ENCODE measurements around the gene RPS10.
A peak's percentile ranks its signal among the peaks of the same experiment; 100 is the strongest.
"Not testable (repeated sequence)": the region's sequence is repeated elsewhere in the genome, so short reads cannot be mapped to it uniquely, and the experiment has no call there.

RPS10 gene

DNA sequence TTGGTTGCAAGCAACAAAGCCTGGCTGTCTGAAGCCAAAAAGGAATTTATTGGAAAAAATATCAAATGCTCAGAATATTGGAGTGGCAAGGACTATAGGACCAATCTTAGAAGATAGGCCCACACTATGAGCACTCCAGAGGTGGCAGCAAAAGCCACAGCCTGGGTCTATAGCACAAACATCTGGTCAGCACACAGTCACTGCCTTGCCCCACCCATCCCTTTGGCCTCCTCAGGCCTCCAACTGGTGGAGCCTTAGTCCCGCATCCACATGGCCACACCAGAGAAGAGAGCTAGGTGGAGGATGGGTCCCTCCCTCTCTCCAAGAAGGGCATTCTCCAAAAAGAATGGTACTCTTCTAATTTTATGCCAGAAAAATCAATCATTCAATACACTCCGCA, 47.4 kb downstream of the RPS10 start:
- no peak for DNase-seq (ENCODE audit: low spot score)
- no peak for TF ChIP-seq CTCF (IDR thresholded peaks at IDR 0.05; ENCODE audit: extremely low read depth, missing control alignments)

- no peak for TF ChIP-seq CTCF (IDR thresholded peaks at IDR 0.05; ENCODE audit: extremely low read depth, missing control alignments)
- no peak for DNase-seq (ENCODE audit: low spot score)
These were observed 47.9 kb downstream of the RPS10 start for GRCh38 chr6:34377984-34378383.

DNA sequence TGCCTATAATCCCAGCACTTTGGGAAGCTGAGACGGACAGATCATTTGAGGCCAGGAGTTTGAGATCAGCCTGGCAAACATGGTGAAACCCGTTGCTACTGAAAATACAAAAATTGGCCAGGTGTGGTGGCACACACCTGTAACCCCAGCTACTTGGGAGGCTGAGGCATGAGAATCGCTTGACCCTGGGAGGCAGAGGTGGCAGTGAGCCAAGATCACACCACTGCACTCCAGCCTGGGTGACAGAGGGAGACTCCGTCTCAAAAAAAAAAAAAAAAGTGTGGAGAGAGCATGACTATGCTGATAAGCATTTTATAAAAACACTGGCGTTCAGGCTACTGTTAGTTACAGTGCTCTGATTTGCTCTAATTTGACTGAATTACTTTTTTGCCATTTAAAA, 48.3 kb downstream of the RPS10 start:
- DNase-seq (ENCODE audit: low spot score) = not testable (repeated sequence)

DNA sequence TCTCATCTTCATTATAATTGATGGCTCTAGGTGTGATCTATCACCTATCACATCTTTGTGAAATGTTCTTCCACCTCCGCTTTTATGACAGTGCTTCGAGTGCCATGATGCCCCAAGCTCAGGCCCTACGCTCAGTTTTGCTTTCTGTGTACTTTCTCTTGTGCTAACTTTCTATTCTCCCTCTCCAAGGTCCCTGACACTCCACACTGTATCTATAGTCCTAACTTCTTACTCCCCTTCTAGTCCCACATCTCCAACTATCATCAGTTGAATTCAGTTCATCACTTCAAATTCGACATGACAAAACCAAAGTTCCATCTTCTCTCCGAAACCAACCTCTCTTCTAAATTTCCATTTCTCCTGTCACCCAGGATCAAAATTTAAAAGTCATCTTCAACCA, 50.0 kb downstream of the RPS10 start:
- TF ChIP-seq CTCF (IDR thresholded peaks at IDR 0.05; ENCODE audit: extremely low read depth, missing control alignments) = no peak
- no peak for DNase-seq (ENCODE audit: low spot score)

DNA sequence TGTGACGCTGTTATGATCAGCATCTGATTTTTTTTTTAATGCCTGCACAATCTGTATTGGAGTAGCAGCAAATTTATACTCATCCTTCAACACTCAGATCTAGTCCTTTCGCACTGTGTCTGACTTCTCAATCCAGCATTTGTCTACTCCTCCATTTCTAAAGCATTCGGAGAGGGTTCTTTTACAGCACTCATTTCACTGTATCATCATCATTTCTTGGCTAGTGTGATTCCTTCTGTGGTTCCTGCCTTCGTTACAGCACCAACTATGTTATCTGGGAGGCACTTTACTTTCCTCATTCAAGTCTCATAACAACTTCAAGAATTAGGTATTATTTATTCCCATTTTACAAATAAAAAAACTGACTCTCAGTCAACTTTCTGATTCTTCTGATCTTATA, 51.4 kb downstream of the RPS10 start:
- no peak for TF ChIP-seq CTCF (IDR thresholded peaks at IDR 0.05; ENCODE audit: extremely low read depth, missing control alignments)
- DNase-seq (ENCODE audit: low spot score) = no peak

DNA sequence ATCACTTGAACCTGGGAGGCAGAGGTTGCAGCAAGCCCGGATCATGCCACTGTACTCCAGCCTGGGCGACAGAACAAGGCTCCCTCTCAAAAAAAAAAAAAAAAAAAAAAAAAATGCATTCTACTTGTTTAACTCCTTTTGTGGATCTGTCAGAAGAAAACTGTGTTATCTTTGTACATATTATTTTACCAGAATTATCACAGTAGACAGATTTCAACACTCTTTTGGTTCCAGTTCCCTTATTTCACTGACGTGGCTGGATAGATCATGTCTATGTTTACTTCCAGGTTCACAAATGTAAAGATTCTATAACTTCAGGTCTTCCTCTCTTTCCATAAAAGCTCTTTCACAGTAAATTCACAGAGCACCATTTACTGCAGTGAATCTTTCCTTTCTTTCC, 51.8 kb downstream of the RPS10 start:
- no peak for TF ChIP-seq CTCF (IDR thresholded peaks at IDR 0.05; ENCODE audit: extremely low read depth, missing control alignments)
- peak; percentile 25 for DNase-seq (ENCODE audit: low spot score)

GRCh38 chr6:34373511-34373910, 52.4 kb downstream of the RPS10 start:
- no peak for TF ChIP-seq CTCF (IDR thresholded peaks at IDR 0.05; ENCODE audit: extremely low read depth, missing control alignments)
- no peak for DNase-seq (ENCODE audit: low spot score)

DNA sequence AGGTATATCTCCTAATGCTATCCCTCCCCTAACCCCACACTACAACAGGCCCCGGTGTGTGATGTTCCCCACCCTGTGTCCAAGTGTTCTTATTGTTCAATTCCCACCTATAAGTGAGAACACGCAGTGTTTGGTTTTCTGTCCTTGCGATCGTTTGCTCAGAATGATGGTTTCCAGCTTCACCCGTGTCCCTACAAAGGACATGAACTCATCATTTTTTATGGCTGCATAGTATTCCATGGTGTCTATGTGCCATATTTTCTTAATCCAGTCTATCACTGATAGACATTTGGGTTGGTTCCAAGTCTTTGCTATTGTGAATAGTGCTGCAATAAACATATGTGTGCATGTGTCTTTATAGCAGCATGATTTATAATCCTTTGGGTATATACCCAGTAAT, 54.0 kb downstream of the RPS10 start:
- DNase-seq (ENCODE audit: low spot score) = not testable (repeated sequence)

- no peak for TF ChIP-seq CTCF (IDR thresholded peaks at IDR 0.05; ENCODE audit: extremely low read depth, missing control alignments)
These were observed 55.5 kb downstream of the RPS10 start for GRCh38 chr6:34370361-34370760.

More at GRCh38 chr6:34370361-34370760, 55.5 kb downstream of the RPS10 start:
- no peak for DNase-seq (ENCODE audit: low spot score)

Measured in GM20000 (cell line).